Epithelial cell of esophagus (primary cell): ENCODE measurements around the gene MANBA.

Experiments
- DNase-seq: peaks from one replicate; pipeline ENCODE4 v3.0.0; 2010; ENCODE audit warnings: low read depth
- H3K4me3 ChIP-seq: 2 replicates; pipeline ENCODE4 v1.5.1; 2011; ENCODE audit warnings: mild to moderate bottlenecking, low read length, control low read depth
- TF ChIP-seq, protein P1 (sequence below): IDR thresholded peaks from 2 replicates; pipeline ENCODE4 v1.5.1; 2011; ENCODE audit warnings: low read depth, mild to moderate bottlenecking, low read length, control low read depth, inconsistent platforms; ENCODE audit not compliant: insufficient read depth; ENCODE audit errors: missing control alignments

MANBA gene

DNA sequence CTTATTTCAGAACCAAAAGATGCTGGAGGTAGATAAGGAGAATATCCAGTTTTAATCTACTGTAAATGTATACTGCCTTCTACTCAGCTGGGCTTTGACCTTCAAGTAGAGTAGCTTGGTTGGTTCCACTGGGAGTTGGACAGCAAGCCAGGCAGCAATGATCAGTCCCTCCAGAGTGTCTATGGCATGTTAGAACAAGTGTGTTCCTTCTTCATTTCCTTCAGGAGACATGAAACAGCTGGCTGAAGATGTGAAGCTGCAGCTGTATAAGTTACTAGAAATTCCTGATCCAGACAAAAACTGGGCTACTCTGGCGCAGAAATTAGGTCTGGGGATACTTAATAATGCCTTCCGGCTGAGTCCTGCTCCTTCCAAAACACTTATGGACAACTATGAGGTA lies 148.6 kb downstream of the MANBA start:
- TF ChIP-seq, protein P1, sequence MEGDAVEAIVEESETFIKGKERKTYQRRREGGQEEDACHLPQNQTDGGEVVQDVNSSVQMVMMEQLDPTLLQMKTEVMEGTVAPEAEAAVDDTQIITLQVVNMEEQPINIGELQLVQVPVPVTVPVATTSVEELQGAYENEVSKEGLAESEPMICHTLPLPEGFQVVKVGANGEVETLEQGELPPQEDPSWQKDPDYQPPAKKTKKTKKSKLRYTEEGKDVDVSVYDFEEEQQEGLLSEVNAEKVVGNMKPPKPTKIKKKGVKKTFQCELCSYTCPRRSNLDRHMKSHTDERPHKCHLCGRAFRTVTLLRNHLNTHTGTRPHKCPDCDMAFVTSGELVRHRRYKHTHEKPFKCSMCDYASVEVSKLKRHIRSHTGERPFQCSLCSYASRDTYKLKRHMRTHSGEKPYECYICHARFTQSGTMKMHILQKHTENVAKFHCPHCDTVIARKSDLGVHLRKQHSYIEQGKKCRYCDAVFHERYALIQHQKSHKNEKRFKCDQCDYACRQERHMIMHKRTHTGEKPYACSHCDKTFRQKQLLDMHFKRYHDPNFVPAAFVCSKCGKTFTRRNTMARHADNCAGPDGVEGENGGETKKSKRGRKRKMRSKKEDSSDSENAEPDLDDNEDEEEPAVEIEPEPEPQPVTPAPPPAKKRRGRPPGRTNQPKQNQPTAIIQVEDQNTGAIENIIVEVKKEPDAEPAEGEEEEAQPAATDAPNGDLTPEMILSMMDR: no peak
- peak; percentile 80 for DNase-seq
- no peak overlapping the region for H3K4me3 ChIP-seq

DNA sequence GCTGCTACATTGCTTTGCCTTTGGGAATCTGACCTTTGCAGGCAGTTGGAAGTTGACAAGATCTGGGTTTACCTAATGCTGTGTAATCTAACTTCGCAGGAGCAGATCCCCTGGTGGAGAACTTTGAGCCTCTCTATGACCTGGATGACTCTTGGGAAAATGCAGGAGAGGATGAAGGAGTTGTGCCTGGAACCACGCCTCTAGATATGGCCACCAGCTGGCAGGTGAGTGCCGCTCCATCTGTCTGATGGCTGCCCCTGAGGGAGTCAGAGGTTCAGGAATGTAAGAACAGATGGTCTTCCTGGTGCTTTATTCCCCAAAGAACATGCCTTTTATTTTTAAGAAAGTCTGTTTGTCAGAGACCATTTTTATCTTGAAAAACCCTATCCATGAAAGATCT lies 150.3 kb downstream of the MANBA start:
- H3K4me3 ChIP-seq: no peak overlapping the region
- no peak for DNase-seq
- TF ChIP-seq, protein P1: no peak

- TF ChIP-seq, protein P1: peak; percentile 13
- H3K4me3 ChIP-seq: no peak overlapping the region
- DNase-seq: no peak
These were observed 150.8 kb downstream of the MANBA start for GRCh38 chr4:102610007-102610406.

- H3K4me3 ChIP-seq: no peak overlapping the region
- TF ChIP-seq, protein P1: no peak
- peak; percentile 57 for DNase-seq
These were observed 152.6 kb downstream of the MANBA start for GRCh38 chr4:102608190-102608589.

GRCh38 chr4:102606846-102607450 lies 153.8 kb downstream of the MANBA start:
- TF ChIP-seq, protein P1: no peak
- no peak for DNase-seq
- no peak overlapping the region for H3K4me3 ChIP-seq

GRCh38 chr4:102606261-102606660 lies 154.5 kb downstream of the MANBA start:
- TF ChIP-seq, protein P1: no peak
- H3K4me3 ChIP-seq: no peak overlapping the region
- DNase-seq: no peak
